Suprapubic skin (tissue), 4 donors: ENCODE results near the gene FAM78A. TPM values are rescaled to one million over a fixed set of nuclear protein-coding genes. Genes with fewer than 3 reads are reported as not detected.

Experiments
- DNase-seq, 2 donors: peaks; one replicate each; pipeline ENCODE4 v3.0.0-alpha.2; 2019; ENCODE audit warnings: low spot score in 2 of 2
- H3K27ac ChIP-seq: fragments of 200-600 bp; sonication (generic); one replicate; pipeline ENCODE4 v1.5.1; 2019
- H3K27me3 ChIP-seq: fragments of 200-600 bp; sonication (generic); one replicate; pipeline ENCODE4 v1.5.1; 2019
- H3K36me3 ChIP-seq: fragments of 200-600 bp; sonication (generic); one replicate; pipeline ENCODE4 v1.5.1; 2019
- H3K4me1 ChIP-seq: fragments of 200-600 bp; sonication (generic); one replicate; pipeline ENCODE4 v1.5.1; 2019
- H3K4me3 ChIP-seq: fragments of 200-600 bp; sonication (generic); one replicate; pipeline ENCODE4 v1.5.1; 2019; ENCODE audit warnings: mild to moderate bottlenecking
- H3K9me3 ChIP-seq: fragments of 200-600 bp; sonication (generic); one replicate; pipeline ENCODE4 v1.5.1; 2019
- CTCF ChIP-seq, 2 donors: fragments of 200-600 bp in 1 of 2; fragments of 450-650 bp in 1 of 2; sonication (generic) in 1 of 2; IDR thresholded peaks; one replicate each; pipeline ENCODE4 v1.5.1; 2016 to 2019; ENCODE audit warnings: antibody characterized with exemption in 2 of 2, mild to moderate bottlenecking in 1 of 2, moderate library complexity in 1 of 2
- EP300 ChIP-seq: sonication (generic); formaldehyde crosslinking; IDR thresholded peaks from one replicate; pipeline ENCODE4 v1.6.1; 2017; ENCODE audit warnings: antibody characterized with exemption
- POLR2A ChIP-seq, 2 donors: fragments of 450-650 bp; IDR thresholded peaks; one replicate each; pipeline ENCODE4 v1.6.1; 2017; ENCODE audit warnings: antibody characterized with exemption in 2 of 2, mild to moderate bottlenecking in 2 of 2, moderate library complexity in 2 of 2
- POLR2AphosphoS5 ChIP-seq, 3 donors: sonication (generic); formaldehyde crosslinking; IDR thresholded peaks; one replicate each; pipeline ENCODE4 v1.6.1; 2017; ENCODE audit warnings: antibody characterized with exemption in 3 of 3
- WGBS: methylation state at CpG from one replicate; pipeline ENCODE4 v1.1.5; 2018; 5-methylcytosine and 5-hydroxymethylcytosine counted together
- total RNA-seq, 4 donors: library from RNA; depleted of rRNA; stranded (reverse); fragments of >200 nt; gene quantifications; one replicate each; pipeline ENCODE4 v1.1.0, GENCODE V29; 2016

FAM78A gene
- total RNA-seq, 4 donors from 2014 or later: 0.81 to 2.0 (median 1.3) TPM

- Histone ChIP-seq H3K4me1 (no peaks in the 10 kb centered on the region), H3K36me3 (peaks cover 26% of the 10 kb centered on the region), H3K4me3 (no peak overlapping the region), H3K9me3 (no peaks in the 10 kb centered on the region), H3K27me3 (no peaks in the 10 kb centered on the region), H3K27ac (no peak overlapping the region)
- DNase-seq: no peak
- WGBS: 92% methylated on average over 2 of the region's 2 CpGs
- TF ChIP-seq POLR2AphosphoS5 (IDR thresholded peaks at IDR 0.05) (no peak), EP300 (no peak), CTCF (IDR thresholded peaks at IDR 0.05) (no peak), POLR2A (IDR thresholded peaks at IDR 0.05) (no peak)
Observed at GRCh38 chr9:131220485-131220884, 55.8 kb downstream of the FAM78A start.

GRCh38 chr9:131218370-131218769 lies 57.9 kb downstream of the FAM78A start:
- Histone ChIP-seq H3K36me3 (peaks cover 26% of the 10 kb centered on the region), H3K4me3 (no peak overlapping the region), H3K4me1 (no peaks in the 10 kb centered on the region), H3K9me3 (no peaks in the 10 kb centered on the region), H3K27ac (no peak overlapping the region), H3K27me3 (no peaks in the 10 kb centered on the region)
- WGBS: 86% methylated on average over 5 of the region's 5 CpGs
- DNase-seq: no peak
- no peak for TF ChIP-seq POLR2A (IDR thresholded peaks at IDR 0.05)
- TF ChIP-seq CTCF (IDR thresholded peaks at IDR 0.05): no peak
- no peak for TF ChIP-seq EP300
- TF ChIP-seq POLR2AphosphoS5 (IDR thresholded peaks at IDR 0.05): no peak

- DNase-seq: no peak
- no peaks in the 10 kb centered on the region for H3K9me3 ChIP-seq
- H3K4me3 ChIP-seq: no peak overlapping the region
- H3K4me1 ChIP-seq: no peaks in the 10 kb centered on the region
- H3K27ac ChIP-seq: no peak overlapping the region
- H3K27me3 ChIP-seq: no peaks in the 10 kb centered on the region
- peaks cover 21% of the 10 kb centered on the region for H3K36me3 ChIP-seq
- no peak for TF ChIP-seq POLR2A (IDR thresholded peaks at IDR 0.05)
- TF ChIP-seq CTCF (IDR thresholded peaks at IDR 0.05): no peak
- no peak for TF ChIP-seq POLR2AphosphoS5 (IDR thresholded peaks at IDR 0.05)
- no peak for TF ChIP-seq EP300
- WGBS: 79% methylated on average over 6 of the region's 6 CpGs
Observed at GRCh38 chr9:131217331-131218031, 58.8 kb downstream of the FAM78A start.

GRCh38 chr9:131216806-131217205 lies 59.5 kb downstream of the FAM78A start:
- Histone ChIP-seq H3K36me3 (peaks cover 20% of the 10 kb centered on the region), H3K4me3 (no peak overlapping the region), H3K9me3 (no peaks in the 10 kb centered on the region), H3K27me3 (no peaks in the 10 kb centered on the region), H3K4me1 (no peaks in the 10 kb centered on the region), H3K27ac (no peak overlapping the region)
- no peak for DNase-seq
- 89% methylated on average over 4 of the region's 4 CpGs for WGBS
- TF ChIP-seq POLR2AphosphoS5 (IDR thresholded peaks at IDR 0.05) (no peak), EP300 (no peak), CTCF (IDR thresholded peaks at IDR 0.05) (no peak), POLR2A (IDR thresholded peaks at IDR 0.05) (no peak)

- H3K27ac ChIP-seq: no peak overlapping the region
- no peak for DNase-seq
- H3K4me3 ChIP-seq: no peak overlapping the region
- peaks cover 30% of the 10 kb centered on the region for H3K36me3 ChIP-seq
- 80% methylated on average over 4 of the region's 4 CpGs for WGBS
- no peaks in the 10 kb centered on the region for H3K4me1 ChIP-seq
- no peak for TF ChIP-seq EP300
- no peak for TF ChIP-seq CTCF (IDR thresholded peaks at IDR 0.05)
- no peak for TF ChIP-seq POLR2AphosphoS5 (IDR thresholded peaks at IDR 0.05)
- TF ChIP-seq POLR2A (IDR thresholded peaks at IDR 0.05): no peak
- no peaks in the 10 kb centered on the region for H3K27me3 ChIP-seq
- no peaks in the 10 kb centered on the region for H3K9me3 ChIP-seq
Observed at GRCh38 chr9:131214876-131215275, 61.4 kb downstream of the FAM78A start.
